Stimulated activated naive B cell treated with anti-CD40 and anti-IgM and Interleukin-4, amounts not matched to agents 10 μg/mL and 1 μg/mL and 100 μg/mL, for 72 hours (primary cell): ENCODE data around the gene CCDC88B.

ENCODE experiments used
- ATAC-seq, 2 donors: fragments of 150-1000 bp; cut with Tn5 transposase; replicated peaks; 2 replicates each; pipeline ENCODE4 v1.10.0; 2021; ENCODE audit warnings: moderate library complexity in 1 of 2
- DNase-seq: peaks from one replicate; pipeline ENCODE4 v3.0.0; 2021
- H3K27ac Mint-ChIP-seq: one replicate; pipeline ENCODE4 v1.8.0; 2022; ENCODE audit warnings: mild to moderate bottlenecking, mixed read lengths
- H3K27me3 Mint-ChIP-seq, 2 donors: one replicate each; pipeline ENCODE4 v1.8.0; 2022; ENCODE audit warnings: mixed read lengths in 2 of 2
- H3K36me3 Mint-ChIP-seq, 2 donors: one replicate each; pipeline ENCODE4 v1.8.0; 2022; ENCODE audit warnings: mixed read lengths in 2 of 2, mild to moderate bottlenecking in 1 of 2
- H3K4me1 Mint-ChIP-seq, 2 donors: one replicate each; pipeline ENCODE4 v1.8.0; 2022; ENCODE audit warnings: mixed read lengths in 2 of 2, mild to moderate bottlenecking in 1 of 2
- H3K4me3 Mint-ChIP-seq, 2 donors: one replicate each; pipeline ENCODE4 v1.8.0; 2022; ENCODE audit warnings: mild to moderate bottlenecking in 2 of 2, mixed read lengths in 2 of 2, moderate library complexity in 1 of 2
- H3K9me3 Mint-ChIP-seq, 2 donors: one replicate each; pipeline ENCODE4 v1.8.0; 2022; ENCODE audit warnings: mixed read lengths in 2 of 2, mild to moderate bottlenecking in 1 of 2

Gene CCDC88B

GRCh38 chr11:64364435-64364834 is 24.4 kb downstream of the CCDC88B start:
- ATAC-seq (peak; percentile 58 to 71), DNase-seq (no peak)
- Mint-ChIP-seq H3K27me3 (no peaks in the 10 kb centered on the region), H3K27ac (no peak overlapping the region), H3K4me1 (peaks cover 27 to 35% of the 10 kb centered on the region in 2 donors), H3K36me3 (peaks cover 34 to 65% of the 10 kb centered on the region in 2 donors), H3K4me3 (no peak overlapping the region), H3K9me3 (no peaks in the 10 kb centered on the region)

DNA sequence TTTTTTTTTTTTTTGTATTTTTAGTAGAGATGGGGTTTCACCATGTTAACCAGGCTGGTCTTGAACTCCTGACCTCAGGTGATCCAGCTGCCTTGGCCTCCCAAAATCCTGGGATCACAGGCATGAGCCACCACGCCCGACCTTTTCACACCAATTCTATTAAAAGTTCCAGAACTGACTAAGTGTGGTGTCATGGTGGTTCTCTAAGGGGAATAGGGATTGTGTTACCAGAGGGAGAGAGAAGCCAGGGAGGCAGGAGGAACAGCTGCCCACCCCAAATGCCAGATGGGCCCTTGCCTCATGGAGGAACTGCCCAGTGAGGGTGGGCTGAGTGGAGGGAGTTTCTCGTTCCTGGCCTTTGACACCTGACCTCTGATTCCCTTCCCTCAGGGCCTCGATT is 24.9 kb downstream of the CCDC88B start:
- Mint-ChIP-seq H3K4me1 (peaks cover 22 to 31% of the 10 kb centered on the region in 2 donors), H3K27ac (no peak overlapping the region), H3K27me3 (no peaks in the 10 kb centered on the region), H3K36me3 (peaks cover 37 to 68% of the 10 kb centered on the region in 2 donors), H3K9me3 (no peaks in the 10 kb centered on the region), H3K4me3 (no peak overlapping the region)
- DNase-seq: no peak
- ATAC-seq: no peak

DNA sequence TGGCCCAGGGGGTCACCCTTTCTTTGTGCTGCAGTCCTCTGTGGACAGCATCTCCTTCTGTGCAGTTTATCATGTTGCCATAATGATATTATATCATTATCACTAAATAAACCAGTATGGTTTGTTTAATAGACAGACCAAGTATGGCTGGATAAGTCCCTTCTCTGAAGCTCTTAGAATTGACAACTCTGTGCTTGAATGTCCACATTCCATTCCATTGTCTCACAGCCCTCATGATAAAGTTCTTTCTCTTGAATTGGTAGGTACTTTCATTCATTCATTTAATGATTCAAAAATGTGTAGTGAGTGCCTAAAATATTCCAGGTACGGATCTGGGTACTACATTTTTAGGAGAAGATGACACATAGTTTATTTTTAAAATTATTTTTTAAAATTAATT is 26.7 kb downstream of the CCDC88B start:
- Mint-ChIP-seq H3K27ac (no peak overlapping the region), H3K4me1 (peaks cover 7 to 12% of the 10 kb centered on the region in 2 donors), H3K4me3 (no peak overlapping the region), H3K9me3 (no peaks in the 10 kb centered on the region), H3K36me3 (peaks cover 47 to 67% of the 10 kb centered on the region in 2 donors), H3K27me3 (no peaks in the 10 kb centered on the region)
- DNase-seq: no peak
- no peak for ATAC-seq

DNA sequence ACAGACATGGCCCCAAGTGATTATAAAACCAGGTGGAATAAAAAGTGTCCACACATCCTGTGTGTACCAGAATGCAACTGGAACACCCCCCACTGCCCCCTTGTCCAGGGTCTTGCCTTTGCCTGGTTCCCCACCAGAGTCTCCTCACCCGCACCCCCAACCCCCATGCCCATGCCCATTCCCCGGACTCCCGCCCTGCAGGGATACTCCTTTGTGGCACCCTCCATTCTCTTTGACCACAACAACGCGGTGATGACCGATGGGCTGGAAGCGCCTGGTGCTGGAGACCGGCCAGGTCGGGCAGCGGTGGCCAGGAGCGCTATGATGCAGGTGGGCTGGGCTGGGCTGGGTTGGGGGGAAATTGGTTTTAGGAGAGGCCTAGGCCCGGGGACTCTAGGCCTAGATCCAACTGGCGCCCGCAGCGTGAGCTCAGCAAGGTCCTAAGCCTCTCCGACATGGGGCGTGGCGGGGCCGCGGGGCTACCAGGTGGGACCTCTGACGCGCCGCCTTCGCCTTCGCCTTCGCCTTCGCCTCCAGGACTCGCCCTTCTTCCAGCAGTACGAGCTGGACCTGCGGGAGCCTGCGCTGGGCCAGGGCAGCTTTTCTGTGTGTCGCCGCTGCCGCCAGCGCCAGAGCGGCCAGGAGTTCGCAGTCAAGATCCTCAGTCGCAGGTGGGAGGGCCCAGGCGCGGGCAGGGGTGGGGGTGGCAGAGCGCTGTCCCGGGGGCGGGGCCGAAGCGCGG is 28.1 kb downstream of the CCDC88B start:
- H3K36me3 Mint-ChIP-seq: peaks cover 40 to 58% of the 10 kb centered on the region in 2 donors
- H3K4me3 Mint-ChIP-seq: no peak overlapping the region
- peaks cover 6 to 11% of the 10 kb centered on the region in 2 donors for H3K4me1 Mint-ChIP-seq
- H3K27me3 Mint-ChIP-seq: no peaks in the 10 kb centered on the region
- no peak for DNase-seq
- no peak overlapping the region for H3K27ac Mint-ChIP-seq
- no peaks in the 10 kb centered on the region for H3K9me3 Mint-ChIP-seq
- no peak for ATAC-seq

DNA sequence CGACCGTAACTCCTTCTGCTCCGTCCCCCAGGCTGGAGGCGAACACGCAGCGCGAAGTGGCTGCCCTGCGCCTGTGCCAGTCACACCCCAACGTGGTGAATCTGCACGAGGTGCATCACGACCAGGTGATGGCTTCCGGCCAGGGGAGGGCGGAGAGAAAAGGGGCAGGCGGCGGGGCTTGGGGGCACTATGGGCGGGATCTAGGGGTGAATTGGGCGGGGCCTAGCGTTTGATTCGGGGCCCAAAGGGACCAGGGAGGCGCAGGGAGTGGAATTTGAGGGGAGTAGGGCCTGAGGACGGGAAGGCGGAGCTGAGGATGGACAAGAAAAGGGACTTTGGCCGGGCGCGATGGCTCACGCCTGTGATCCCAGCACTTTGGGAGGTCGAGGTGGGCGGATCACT is 28.7 kb downstream of the CCDC88B start:
- Mint-ChIP-seq H3K27me3 (no peaks in the 10 kb centered on the region), H3K4me1 (peaks cover 6 to 16% of the 10 kb centered on the region in 2 donors), H3K4me3 (no peak overlapping the region), H3K9me3 (no peaks in the 10 kb centered on the region), H3K36me3 (peaks cover 35 to 52% of the 10 kb centered on the region in 2 donors), H3K27ac (peak overlapping the region; percentile 44)
- DNase-seq (no peak), ATAC-seq (no peak)

DNA sequence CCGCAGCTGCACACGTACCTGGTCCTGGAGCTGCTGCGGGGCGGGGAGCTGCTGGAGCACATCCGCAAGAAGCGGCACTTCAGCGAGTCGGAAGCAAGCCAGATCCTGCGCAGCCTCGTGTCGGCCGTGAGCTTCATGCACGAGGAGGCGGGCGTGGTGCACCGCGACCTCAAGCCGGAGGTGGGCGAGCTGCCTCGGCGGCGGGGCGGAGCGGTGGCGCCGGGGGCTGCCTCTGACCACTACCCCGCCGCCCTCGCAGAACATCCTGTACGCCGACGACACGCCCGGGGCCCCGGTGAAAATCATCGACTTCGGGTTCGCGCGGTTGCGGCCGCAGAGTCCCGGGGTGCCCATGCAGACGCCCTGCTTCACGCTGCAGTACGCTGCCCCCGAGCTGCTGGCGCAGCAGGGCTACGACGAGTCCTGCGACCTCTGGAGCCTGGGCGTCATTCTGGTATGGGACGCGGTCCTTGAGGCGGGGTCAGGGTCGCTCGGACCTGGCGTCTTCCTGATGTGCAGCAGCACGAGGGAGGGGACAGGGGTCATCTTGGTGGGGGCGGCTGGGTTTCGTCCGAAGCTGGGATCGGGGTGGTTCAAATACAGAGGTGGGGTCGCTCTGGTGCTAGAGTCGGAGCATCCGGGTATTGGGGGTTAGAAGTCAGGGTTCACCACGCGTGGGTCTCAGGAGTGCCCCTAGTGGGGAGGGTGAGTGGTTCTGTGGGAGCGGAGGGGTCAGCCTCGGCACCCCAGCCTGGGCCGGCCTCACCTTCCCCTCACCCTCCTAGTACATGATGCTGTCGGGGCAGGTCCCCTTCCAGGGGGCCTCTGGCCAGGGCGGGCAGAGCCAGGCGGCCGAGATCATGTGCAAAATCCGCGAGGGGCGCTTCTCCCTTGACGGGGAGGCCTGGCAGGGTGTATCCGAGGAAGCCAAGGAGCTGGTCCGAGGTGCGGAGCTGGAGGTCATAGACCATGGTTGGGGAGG is 29.7 kb downstream of the CCDC88B start:
- Mint-ChIP-seq H3K27ac (no peak overlapping the region), H3K4me3 (no peak overlapping the region), H3K4me1 (peaks cover 3 to 13% of the 10 kb centered on the region in 2 donors), H3K9me3 (no peaks in the 10 kb centered on the region), H3K27me3 (no peaks in the 10 kb centered on the region), H3K36me3 (peaks cover 31 to 46% of the 10 kb centered on the region in 2 donors)
- ATAC-seq (no peak), DNase-seq (no peak)

- ATAC-seq (no peak), DNase-seq (no peak)
- H3K4me1 Mint-ChIP-seq: peaks cover 3 to 13% of the 10 kb centered on the region in 2 donors
- no peak overlapping the region for H3K4me3 Mint-ChIP-seq
- H3K9me3 Mint-ChIP-seq: no peaks in the 10 kb centered on the region
- no peak overlapping the region for H3K27ac Mint-ChIP-seq
- no peaks in the 10 kb centered on the region for H3K27me3 Mint-ChIP-seq
- H3K36me3 Mint-ChIP-seq: peaks cover 31 to 37% of the 10 kb centered on the region in 2 donors
These were observed 31.2 kb downstream of the CCDC88B start for GRCh38 chr11:64371201-64371600.

DNA sequence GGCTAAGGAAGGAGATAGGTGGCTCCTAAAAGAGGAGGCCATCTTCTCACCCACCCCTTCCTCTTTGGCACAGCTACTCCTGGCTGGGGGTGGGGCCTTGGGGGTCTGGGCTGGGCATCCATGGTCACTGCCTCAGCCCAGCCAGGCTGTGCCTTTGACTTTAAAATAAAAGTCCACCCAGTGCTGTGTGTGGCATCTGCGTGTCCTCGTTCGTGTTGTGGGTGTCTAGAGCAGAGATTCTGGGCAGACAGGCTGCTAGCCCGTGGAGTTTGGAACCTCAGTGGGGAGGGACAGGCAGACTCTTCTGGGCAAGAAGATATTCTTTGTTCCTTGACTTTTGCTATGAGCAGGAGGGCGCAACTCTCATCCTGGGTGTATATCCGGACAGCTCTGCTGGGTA is 32.0 kb downstream of the CCDC88B start:
- H3K9me3 Mint-ChIP-seq: no peaks in the 10 kb centered on the region
- DNase-seq (no peak), ATAC-seq (no peak)
- no peak overlapping the region for H3K4me3 Mint-ChIP-seq
- H3K36me3 Mint-ChIP-seq: peaks cover 25 to 31% of the 10 kb centered on the region in 2 donors
- no peak overlapping the region for H3K27ac Mint-ChIP-seq
- no peaks in the 10 kb centered on the region for H3K27me3 Mint-ChIP-seq
- H3K4me1 Mint-ChIP-seq: peaks cover 3 to 13% of the 10 kb centered on the region in 2 donors

GRCh38 chr11:64372802-64373597 is 33.0 kb downstream of the CCDC88B start:
- ATAC-seq (peak; percentile 16 to 36), DNase-seq (no peak)
- peaks cover 25 to 27% of the 10 kb centered on the region in 2 donors for H3K36me3 Mint-ChIP-seq
- no peak overlapping the region for H3K4me3 Mint-ChIP-seq
- no peaks in the 10 kb centered on the region for H3K9me3 Mint-ChIP-seq
- no peaks in the 10 kb centered on the region for H3K27me3 Mint-ChIP-seq
- H3K27ac Mint-ChIP-seq: no peak overlapping the region
- H3K4me1 Mint-ChIP-seq: peaks cover 3 to 13% of the 10 kb centered on the region in 2 donors

GRCh38 chr11:64373598-64373974 is 33.6 kb downstream of the CCDC88B start:
- DNase-seq (no peak), ATAC-seq (peak; percentile 78 to 82)
- no peak overlapping the region for H3K27ac Mint-ChIP-seq
- H3K36me3 Mint-ChIP-seq: peaks cover 23 to 25% of the 10 kb centered on the region in 2 donors
- no peak overlapping the region for H3K4me3 Mint-ChIP-seq
- H3K27me3 Mint-ChIP-seq: no peaks in the 10 kb centered on the region
- peaks cover 3 to 13% of the 10 kb centered on the region in 2 donors for H3K4me1 Mint-ChIP-seq
- H3K9me3 Mint-ChIP-seq: no peaks in the 10 kb centered on the region

GRCh38 chr11:64376071-64376470 is 36.1 kb downstream of the CCDC88B start:
- Mint-ChIP-seq H3K9me3 (no peaks in the 10 kb centered on the region), H3K4me1 (peaks cover 3 to 13% of the 10 kb centered on the region in 2 donors), H3K27ac (no peak overlapping the region), H3K4me3 (no peak overlapping the region), H3K27me3 (no peaks in the 10 kb centered on the region), H3K36me3 (peaks cover 5 to 8% of the 10 kb centered on the region in 2 donors)
- DNase-seq (no peak), ATAC-seq (no peak)

GRCh38 chr11:64378335-64378880 is 38.4 kb downstream of the CCDC88B start:
- DNase-seq (no peak), ATAC-seq (no peak)
- no peaks in the 10 kb centered on the region for H3K36me3 Mint-ChIP-seq
- peaks cover 3 to 5% of the 10 kb centered on the region in 2 donors for H3K4me1 Mint-ChIP-seq
- H3K4me3 Mint-ChIP-seq: no peak overlapping the region
- H3K27me3 Mint-ChIP-seq: no peaks in the 10 kb centered on the region
- H3K27ac Mint-ChIP-seq: no peak overlapping the region
- no peaks in the 10 kb centered on the region for H3K9me3 Mint-ChIP-seq

GRCh38 chr11:64379160-64379559 is 39.2 kb downstream of the CCDC88B start:
- H3K27ac Mint-ChIP-seq: no peak overlapping the region
- H3K4me1 Mint-ChIP-seq: peaks cover 0 to 3% of the 10 kb centered on the region in 2 donors
- H3K36me3 Mint-ChIP-seq: no peaks in the 10 kb centered on the region
- no peak for ATAC-seq
- no peak for DNase-seq
- no peaks in the 10 kb centered on the region for H3K27me3 Mint-ChIP-seq
- H3K4me3 Mint-ChIP-seq: no peak overlapping the region
- H3K9me3 Mint-ChIP-seq: no peaks in the 10 kb centered on the region
